Keratinocyte (primary cell): ENCODE measurements around the gene GLI2. TPM values are rescaled to one million over a fixed set of nuclear protein-coding genes. Genes with fewer than 3 reads are reported as not detected.

ENCODE experiments used
- DNase-seq: peaks from one replicate; pipeline ENCODE4 v3.0.0-alpha.2; 2011; ENCODE audit warnings: low read depth, missing footprints, low spot score
- FAIRE-seq: peaks from 2 replicates; lab custom pipeline; 2011; peaks lifted over from hg19 to GRCh38; lab: Jason Lieb, UNC
- H2AFZ ChIP-seq: 2 replicates; pipeline ENCODE4 v1.6.0; 2012; ENCODE audit warnings: low read length, control low read depth, inconsistent platforms; ENCODE audit not compliant: control insufficient read depth
- H3K27ac ChIP-seq: 2 replicates; pipeline ENCODE4 v1.5.1; 2011; ENCODE audit warnings: low read length; ENCODE audit not compliant: control insufficient read depth, insufficient read depth
- H3K27me3 ChIP-seq: 3 replicates; pipeline ENCODE4 v1.6.0; 2011; ENCODE audit warnings: low read length; ENCODE audit not compliant: control insufficient read depth, insufficient read depth; ENCODE audit errors: extremely low read depth
- H3K36me3 ChIP-seq, 2 experiments: 2 replicates in 1 of 2; 3 replicates in 1 of 2; pipeline ENCODE4 v1.5.1; 2011; ENCODE audit warnings: low read length in 2 of 2, mild to moderate bottlenecking in 1 of 2; ENCODE audit not compliant: control insufficient read depth in 2 of 2, insufficient read depth in 2 of 2; ENCODE audit errors: extremely low read depth in 1 of 2
- H3K4me1 ChIP-seq: 3 replicates; pipeline ENCODE4 v1.5.1; 2011; ENCODE audit warnings: low read length; ENCODE audit not compliant: control insufficient read depth, insufficient read depth; ENCODE audit errors: extremely low read depth
- H3K4me2 ChIP-seq: 3 replicates; pipeline ENCODE4 v1.6.0; 2011; ENCODE audit warnings: low read depth, low read length; ENCODE audit not compliant: control insufficient read depth, insufficient read depth; ENCODE audit errors: extremely low read depth
- H3K4me3 ChIP-seq, 3 experiments: fragments of 200-600 bp in 1 of 3; sonication (generic) in 1 of 3; 2 replicates in 2 of 3; 3 replicates in 1 of 3; pipeline ENCODE4 v1.5.1; 2011 to 2016; ENCODE audit warnings: low read length in 3 of 3, mild to moderate bottlenecking in 3 of 3, control low read depth in 2 of 3, inconsistent platforms in 1 of 3, low read depth in 1 of 3, mixed read lengths in 1 of 3, mixed run types in 1 of 3, moderate library complexity in 1 of 3; ENCODE audit not compliant: control insufficient read depth in 2 of 3, insufficient read depth in 2 of 3; ENCODE audit errors: extremely low read depth in 1 of 3
- H3K79me2 ChIP-seq: 2 replicates; pipeline ENCODE4 v1.6.0; 2012; ENCODE audit warnings: low read length; ENCODE audit not compliant: control insufficient read depth, insufficient read depth
- H3K9ac ChIP-seq: 3 replicates; pipeline ENCODE4 v1.6.0; 2011; ENCODE audit warnings: low read length; ENCODE audit not compliant: control insufficient read depth, insufficient read depth; ENCODE audit errors: extremely low read depth
- H3K9me1 ChIP-seq: 3 replicates; pipeline ENCODE4 v1.6.0; 2011; ENCODE audit warnings: low read length; ENCODE audit not compliant: control insufficient read depth, insufficient read depth; ENCODE audit errors: extremely low read depth
- H3K9me3 ChIP-seq: 2 replicates; pipeline ENCODE4 v1.5.1; 2012; ENCODE audit warnings: low read depth, low read length; ENCODE audit not compliant: control insufficient read depth
- H4K20me1 ChIP-seq: 3 replicates; pipeline ENCODE4 v1.6.0; 2011; ENCODE audit warnings: low read length; ENCODE audit not compliant: control insufficient read depth, insufficient read depth; ENCODE audit errors: extremely low read depth
- EZH2 ChIP-seq: IDR thresholded peaks from one replicate; pipeline ENCODE4 v1.6.1; 2012; ENCODE audit warnings: inconsistent platforms, mild to moderate bottlenecking, low read length, moderate library complexity
- dilution Hi-C: fragments of 300-500 bp; cut with MboI; formaldehyde crosslinking; loops from one replicate; pipeline ENCODE4 v1.7.0; 2020; ENCODE audit warnings: low sequenced_read_pairs; ENCODE audit not compliant: extremely low pct_ligation_motif_present
- polyA plus RNA-seq, 5 experiments: library from polyadenylated mRNA; depleted of rRNA in 3 of 5; stranded (reverse) in 3 of 5; stranded (forward) in 1 of 5; unstranded in 1 of 5; fragments of >200 nt; gene quantifications; 1 replicate in 1 of 5; 2 replicates in 3 of 5; 3 replicates in 1 of 5; pipeline versions ENCODE4 v1.2.1 to v1.2.3, GENCODE V29; 2011 to 2012; ENCODE audit warnings: missing spikeins in 2 of 5, low read depth in 1 of 5, low replicate concordance in 1 of 5
- TF ChIP-seq, protein P1 (sequence below), 3 experiments: IDR thresholded peaks in 1 of 3; conservative IDR thresholded peaks in 1 of 3; optimal IDR thresholded peaks in 1 of 3; 2 replicates in 2 of 3; 3 replicates in 1 of 3; pipeline versions ENCODE3 to v1.5.1; 2011; ENCODE audit warnings: low read length in 3 of 3, mild to moderate bottlenecking in 3 of 3, moderate library complexity in 2 of 3, control low read depth in 1 of 3, inconsistent platforms in 1 of 3; ENCODE audit not compliant: insufficient read depth in 2 of 3; ENCODE audit errors: extremely low read depth in 1 of 3

Gene GLI2
- polyA plus RNA-seq, 1 donor (not counting 4 experiments of a cell fraction or from before 2014, with no cell fraction given) = 0.04 TPM

DNA sequence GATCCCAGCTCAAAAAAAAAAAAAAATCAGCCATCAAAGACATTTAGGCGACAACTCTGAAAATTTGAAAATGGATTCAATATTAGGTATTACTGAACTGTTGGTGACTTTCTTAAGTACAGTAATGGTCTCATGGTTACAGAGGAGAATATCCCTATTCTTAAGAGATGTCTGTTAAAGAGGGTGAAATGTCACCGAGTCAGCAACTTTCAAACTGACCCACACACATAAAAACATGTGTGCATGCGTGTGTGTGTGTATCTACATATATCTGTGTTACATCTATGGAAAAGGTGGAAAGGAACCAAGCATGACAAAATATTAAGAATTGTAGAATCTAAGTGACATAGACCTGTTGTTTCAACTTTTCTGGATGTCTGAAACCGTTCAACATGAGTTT, 41.6 kb upstream of the GLI2 start:
- Histone ChIP-seq H4K20me1 (no peaks in the 10 kb centered on the region), H3K9me1 (no peaks in the 10 kb centered on the region), H3K27me3 (peaks cover 22% of the 10 kb centered on the region), H3K36me3 (no peaks in the 10 kb centered on the region), H2AFZ (no peak overlapping the region), H3K9me3 (no peaks in the 10 kb centered on the region), H3K9ac (no peak overlapping the region), H3K27ac (no peak overlapping the region), H3K4me3 (no peak overlapping the region), H3K79me2 (no peaks in the 10 kb centered on the region), H3K4me2 (no peak overlapping the region), H3K4me1 (no peaks in the 10 kb centered on the region)
- DNase-seq = no peak
- TF ChIP-seq, protein P1, sequence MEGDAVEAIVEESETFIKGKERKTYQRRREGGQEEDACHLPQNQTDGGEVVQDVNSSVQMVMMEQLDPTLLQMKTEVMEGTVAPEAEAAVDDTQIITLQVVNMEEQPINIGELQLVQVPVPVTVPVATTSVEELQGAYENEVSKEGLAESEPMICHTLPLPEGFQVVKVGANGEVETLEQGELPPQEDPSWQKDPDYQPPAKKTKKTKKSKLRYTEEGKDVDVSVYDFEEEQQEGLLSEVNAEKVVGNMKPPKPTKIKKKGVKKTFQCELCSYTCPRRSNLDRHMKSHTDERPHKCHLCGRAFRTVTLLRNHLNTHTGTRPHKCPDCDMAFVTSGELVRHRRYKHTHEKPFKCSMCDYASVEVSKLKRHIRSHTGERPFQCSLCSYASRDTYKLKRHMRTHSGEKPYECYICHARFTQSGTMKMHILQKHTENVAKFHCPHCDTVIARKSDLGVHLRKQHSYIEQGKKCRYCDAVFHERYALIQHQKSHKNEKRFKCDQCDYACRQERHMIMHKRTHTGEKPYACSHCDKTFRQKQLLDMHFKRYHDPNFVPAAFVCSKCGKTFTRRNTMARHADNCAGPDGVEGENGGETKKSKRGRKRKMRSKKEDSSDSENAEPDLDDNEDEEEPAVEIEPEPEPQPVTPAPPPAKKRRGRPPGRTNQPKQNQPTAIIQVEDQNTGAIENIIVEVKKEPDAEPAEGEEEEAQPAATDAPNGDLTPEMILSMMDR (optimal IDR thresholded peaks at IDR 0.05 in 1 of 3, IDR thresholded peaks at IDR 0.05 in 1 of 3, conservative IDR thresholded peaks at IDR 0.05 in 1 of 3; ENCODE audit: extremely low read depth in 1 of 3, insufficient read depth in 2 of 3, low read length in 3 of 3) = no peak
- TF ChIP-seq EZH2 = no peak
- no peak for FAIRE-seq
- dilution Hi-C loops = no loop called here

DNA sequence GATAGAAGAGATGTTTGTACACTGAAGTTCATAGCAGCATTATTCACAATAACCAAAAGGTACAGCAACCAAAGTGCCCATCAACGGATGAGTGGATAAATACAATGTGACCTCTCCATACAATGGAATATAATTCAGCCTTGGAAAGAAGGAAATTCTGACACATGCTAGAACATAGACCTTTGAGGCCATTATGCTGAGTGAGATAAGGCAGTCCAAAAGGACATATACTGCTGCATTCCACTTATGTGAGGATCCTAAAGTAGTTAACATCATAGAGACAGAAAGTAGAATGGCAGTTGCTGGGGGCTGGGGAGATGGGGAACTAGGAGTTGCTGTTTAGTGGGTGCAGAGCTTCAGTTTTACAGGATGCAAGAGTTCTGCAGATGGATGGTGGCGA, 38.2 kb upstream of the GLI2 start:
- no peaks in the 10 kb centered on the region for H3K9me3 ChIP-seq
- H3K27me3 ChIP-seq = peaks cover 18% of the 10 kb centered on the region
- no peak overlapping the region for H3K9ac ChIP-seq
- H2AFZ ChIP-seq = no peak overlapping the region
- DNase-seq (no peak), FAIRE-seq (no peak)
- H3K27ac ChIP-seq = no peak overlapping the region
- no peaks in the 10 kb centered on the region for H3K79me2 ChIP-seq
- no peak overlapping the region for H3K4me3 ChIP-seq
- no peak for TF ChIP-seq EZH2
- TF ChIP-seq, protein P1 (optimal IDR thresholded peaks at IDR 0.05 in 1 of 3, IDR thresholded peaks at IDR 0.05 in 1 of 3, conservative IDR thresholded peaks at IDR 0.05 in 1 of 3; ENCODE audit: extremely low read depth in 1 of 3, insufficient read depth in 2 of 3, low read length in 3 of 3) = no peak
- no peak overlapping the region for H3K4me2 ChIP-seq
- dilution Hi-C loops = no loop called here
- H4K20me1 ChIP-seq = no peaks in the 10 kb centered on the region
- H3K9me1 ChIP-seq = no peaks in the 10 kb centered on the region
- H3K4me1 ChIP-seq = no peaks in the 10 kb centered on the region
- H3K36me3 ChIP-seq = no peaks in the 10 kb centered on the region
